ENCODE data around the gene ELF5. TPM values are rescaled to one million over a fixed set of nuclear protein-coding genes. Genes with fewer than 3 reads are reported as not detected.

ELF5 gene
- total and polyA plus RNA-seq, 4 donors, result 0.06 to 0.37 (median 0.08) TPM; not detected in 1

- Histone ChIP-seq H3K9me3 (ENCODE audit: control insufficient read depth in 4 of 4, low read length in 3 of 4) (no peaks in the 10 kb centered on the region), H3K27me3 (ENCODE audit: control insufficient read depth in 4 of 4, insufficient read depth in 4 of 4, low read length in 3 of 4) (no peaks in the 10 kb centered on the region), H3K27ac (ENCODE audit: low read depth in 1 of 2, low read length in 2 of 2) (no peak overlapping the region), H3K4me1 (ENCODE audit: control insufficient read depth in 4 of 4, insufficient read depth in 4 of 4, low read length in 3 of 4) (peaks cover 0 to 9% (median 1%) of the 10 kb centered on the region in 4 donors), H3K4me3 (ENCODE audit: low read depth in 1 of 3, low read length in 3 of 3) (no peak overlapping the region), H3K9ac (ENCODE audit: low read depth in 1 of 2, low read length in 2 of 2) (no peak overlapping the region), H3K36me3 (ENCODE audit: control insufficient read depth in 4 of 4, insufficient read depth in 3 of 4, low read depth in 1 of 4, low read length in 3 of 4) (no peaks in the 10 kb centered on the region)
- WGBS, result 88% methylated on average over 2 of the region's 2 CpGs
- no peak for DNase-seq (ENCODE audit: low spot score)
- TF ChIP-seq RXRA (IDR thresholded peaks at IDR 0.05), result no peak
- no peak for TF ChIP-seq GABPA (IDR thresholded peaks at IDR 0.05 in 1 of 2, conservative IDR thresholded peaks at IDR 0.05 in 1 of 2)
- no peak for TF ChIP-seq SP1 (IDR thresholded peaks at IDR 0.05)
- TF ChIP-seq FOXA2 (IDR thresholded peaks at IDR 0.05), result no peak
- TF ChIP-seq CTCF (IDR thresholded peaks at IDR 0.05; ENCODE audit: low read depth, low read length, missing input control), result no peak
These were observed 8.6 kb upstream of the ELF5 start for GRCh38 chr11:34522188-34522587.

- Histone ChIP-seq H3K27ac (ENCODE audit: low read depth in 1 of 2, low read length in 2 of 2) (no peak overlapping the region), H3K4me1 (ENCODE audit: control insufficient read depth in 4 of 4, insufficient read depth in 4 of 4, low read length in 3 of 4) (peaks cover 0 to 2% (median under 1%) of the 10 kb centered on the region in 4 donors), H3K4me3 (ENCODE audit: low read depth in 1 of 3, low read length in 3 of 3) (no peak overlapping the region), H3K9ac (ENCODE audit: low read depth in 1 of 2, low read length in 2 of 2) (no peak overlapping the region), H3K27me3 (ENCODE audit: control insufficient read depth in 4 of 4, insufficient read depth in 4 of 4, low read length in 3 of 4) (no peaks in the 10 kb centered on the region), H3K36me3 (ENCODE audit: control insufficient read depth in 4 of 4, insufficient read depth in 3 of 4, low read depth in 1 of 4, low read length in 3 of 4) (no peaks in the 10 kb centered on the region), H3K9me3 (ENCODE audit: control insufficient read depth in 4 of 4, low read length in 3 of 4) (no peaks in the 10 kb centered on the region)
- TF ChIP-seq SP1 (IDR thresholded peaks at IDR 0.05) (no peak), RAD21 (IDR thresholded peaks at IDR 0.05) (no peak), ZBTB33 (IDR thresholded peaks at IDR 0.05) (no peak), REST (IDR thresholded peaks at IDR 0.05) (no peak), JUND (IDR thresholded peaks at IDR 0.05) (no peak), NR2F2 (IDR thresholded peaks at IDR 0.05) (no peak), MAX (IDR thresholded peaks at IDR 0.05) (no peak), YY1 (IDR thresholded peaks at IDR 0.05) (no peak)
- no peak for DNase-seq (ENCODE audit: low spot score)
These were observed 7.7 kb upstream of the ELF5 start for GRCh38 chr11:34521265-34521664.
